NCI-H774 (cell line): ENCODE results near the gene NDUFB1.

ENCODE experiments used
- DNase-seq: peaks from one replicate; lab custom pipeline; 2025; lab: John Stamatoyannopoulos, UW

The NDUFB1 gene

DNA sequence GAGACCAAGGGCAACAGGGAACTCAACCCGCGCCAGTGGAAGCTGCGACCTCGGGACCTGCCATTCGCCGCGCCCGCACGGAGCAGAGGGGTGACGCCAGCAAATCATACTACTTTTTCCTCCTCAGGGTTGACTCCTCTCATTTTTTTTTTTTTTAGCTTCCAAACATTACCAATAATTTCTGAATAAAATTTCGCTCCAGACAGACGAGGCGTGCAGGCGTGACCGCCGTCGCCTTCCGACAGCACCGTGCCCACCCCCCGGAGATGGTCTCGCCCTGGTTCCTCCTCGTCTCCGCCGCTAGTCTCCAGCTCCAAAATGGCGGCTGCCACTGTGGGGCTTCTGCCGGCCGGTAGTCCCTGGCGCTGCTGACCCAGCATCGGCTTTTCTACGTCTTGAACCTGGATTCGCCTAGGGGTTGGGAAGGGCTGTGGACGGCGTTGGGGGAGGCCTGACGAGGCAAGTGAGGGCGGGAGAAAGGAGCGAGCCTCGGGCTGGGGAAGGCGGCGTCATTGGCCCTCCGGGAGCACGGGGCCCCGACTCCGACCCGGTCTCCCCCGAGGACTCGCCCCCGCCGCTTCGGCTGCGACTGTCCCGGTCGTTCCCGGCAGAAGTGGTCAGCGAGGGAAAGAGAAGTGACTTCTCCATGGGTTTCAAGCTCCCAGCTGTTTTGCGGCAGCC, at the start of gene NDUFB1, which contains the start of gene CPSF2:
Gene NDUFB1 (minus strand): TSS at position 37 of the 681 bp plus-strand sequence. CDS start 4,069 bp downstream, outside the sequence.
Gene CPSF2 (plus strand): TSS at position 300 of the 681 bp plus-strand sequence. CDS start 9,016 bp downstream, outside the sequence.
- peak; percentile 78 for DNase-seq

DNA sequence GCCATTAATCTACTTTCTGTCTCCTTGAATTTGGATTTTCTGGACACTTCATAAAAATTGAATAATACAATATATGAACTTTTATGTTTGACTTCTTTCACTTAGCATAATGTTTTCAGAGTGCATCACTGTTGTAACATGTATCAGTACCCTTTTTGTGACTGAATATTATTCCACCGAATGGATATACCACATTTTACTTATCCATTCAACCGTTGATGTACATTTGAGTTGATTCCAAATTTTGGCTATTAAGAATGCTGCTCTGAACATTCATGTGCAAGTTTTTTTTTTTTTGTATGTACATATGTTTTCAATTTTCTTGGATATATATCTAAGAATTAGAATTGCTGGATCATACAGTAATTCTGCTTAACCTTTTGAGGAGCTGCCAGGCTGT, 43.5 kb upstream of the NDUFB1 start:
- no peak for DNase-seq

DNA sequence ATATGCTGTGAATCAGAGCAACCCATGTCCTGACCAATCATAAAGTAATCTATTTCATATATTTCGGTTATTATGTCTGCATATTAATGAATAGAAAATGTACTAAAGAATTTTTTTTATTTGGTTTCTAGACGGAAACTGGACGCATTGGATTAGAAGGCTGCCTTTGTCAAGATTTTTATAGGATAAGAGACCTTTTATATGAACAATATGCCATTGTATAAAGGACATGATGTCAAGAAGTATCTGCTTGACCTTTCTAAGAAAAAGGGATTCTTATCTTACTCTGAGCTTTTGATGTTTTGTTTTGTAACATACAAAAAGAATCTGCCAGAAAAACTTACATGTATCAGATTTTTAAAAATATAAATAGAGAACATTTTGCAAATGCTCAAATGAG, 40.0 kb upstream of the NDUFB1 start:
- no peak for DNase-seq

DNA sequence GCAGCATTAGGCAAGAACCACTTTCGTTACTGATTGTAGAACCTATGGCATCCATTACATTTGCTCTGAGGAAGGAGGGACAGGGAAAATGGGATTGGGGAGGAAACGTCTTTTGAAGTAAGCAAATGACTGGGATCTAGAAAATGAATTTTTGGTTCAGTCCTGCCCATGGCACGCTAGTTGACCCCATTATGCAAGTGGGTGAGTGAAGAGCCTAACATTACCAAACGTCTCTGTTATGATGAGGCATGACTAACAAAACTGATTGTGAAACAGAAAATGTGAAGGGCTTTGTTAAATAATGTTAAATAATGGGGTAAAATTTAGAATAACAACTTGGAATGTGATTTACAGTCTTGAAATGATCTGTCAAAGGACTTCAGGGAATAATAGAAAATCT, 39.1 kb upstream of the NDUFB1 start:
- DNase-seq: no peak

DNA sequence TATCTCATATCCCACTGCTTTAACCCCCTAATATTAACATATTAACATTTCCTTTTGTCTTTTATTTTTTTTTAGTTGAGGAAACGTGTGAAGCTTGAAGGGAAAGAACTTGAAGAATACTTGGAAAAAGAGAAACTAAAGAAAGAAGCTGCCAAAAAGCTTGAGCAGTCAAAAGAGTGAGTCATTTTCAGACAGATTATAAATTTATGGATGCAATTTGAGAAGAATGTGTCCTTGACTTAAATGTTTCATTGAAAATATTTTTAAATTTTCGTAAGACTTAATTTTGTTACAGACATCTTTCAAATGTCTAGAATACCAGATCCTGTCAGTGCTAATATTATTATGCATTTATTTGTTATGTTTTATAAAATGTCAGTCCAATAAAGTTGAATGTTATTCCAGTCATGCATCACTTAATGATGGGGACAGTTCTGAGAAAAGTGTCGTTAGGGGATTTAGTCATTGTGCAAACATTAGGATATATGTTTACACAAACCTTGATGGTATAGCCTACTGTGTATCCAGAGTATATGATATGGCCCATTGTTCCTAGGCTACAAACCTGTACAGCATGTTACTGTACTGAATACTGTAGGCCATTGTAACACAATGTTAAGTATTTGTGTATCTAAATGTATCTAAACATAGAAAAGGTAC, 32.9 kb upstream of the NDUFB1 start:
- no peak for DNase-seq

DNA sequence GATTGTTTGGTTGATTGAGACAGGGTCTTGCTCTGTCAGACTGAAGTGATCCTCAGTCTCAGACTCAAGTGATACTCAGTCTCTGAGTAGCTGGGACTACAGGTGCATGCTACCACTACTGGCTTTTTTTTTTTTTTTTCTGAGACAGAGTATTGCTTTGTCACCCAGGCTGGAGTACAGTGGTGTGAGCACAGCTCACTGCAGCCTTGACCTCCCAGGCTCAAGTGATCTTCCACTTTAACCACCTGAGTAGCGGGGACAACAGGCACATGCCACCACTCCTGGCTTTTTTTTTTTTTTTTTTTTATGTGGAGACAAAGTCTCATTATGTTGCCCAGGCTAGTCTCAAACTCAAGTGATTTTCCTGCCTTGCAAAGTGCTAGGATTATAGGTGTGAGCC, 32.1 kb upstream of the NDUFB1 start:
- DNase-seq: no peak

DNA sequence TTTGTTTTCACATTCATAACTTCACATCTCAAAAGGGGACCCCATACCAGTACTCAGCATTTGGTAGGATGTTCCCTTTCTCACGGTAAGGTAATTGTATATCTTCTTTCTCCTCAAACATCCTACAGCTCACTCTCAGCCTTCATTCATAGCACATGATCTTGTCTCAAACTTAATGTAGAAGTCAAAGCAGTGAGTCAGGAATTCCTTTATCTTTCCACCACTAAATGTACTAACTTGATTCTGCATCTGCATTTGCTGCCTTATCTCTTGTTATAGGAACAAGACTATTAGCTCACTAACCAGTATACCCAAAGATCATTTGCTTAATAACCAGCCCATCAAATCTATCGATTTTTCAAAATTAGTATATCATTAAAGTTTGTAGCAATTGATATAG, 23.2 kb upstream of the NDUFB1 start:
- no peak for DNase-seq

DNA sequence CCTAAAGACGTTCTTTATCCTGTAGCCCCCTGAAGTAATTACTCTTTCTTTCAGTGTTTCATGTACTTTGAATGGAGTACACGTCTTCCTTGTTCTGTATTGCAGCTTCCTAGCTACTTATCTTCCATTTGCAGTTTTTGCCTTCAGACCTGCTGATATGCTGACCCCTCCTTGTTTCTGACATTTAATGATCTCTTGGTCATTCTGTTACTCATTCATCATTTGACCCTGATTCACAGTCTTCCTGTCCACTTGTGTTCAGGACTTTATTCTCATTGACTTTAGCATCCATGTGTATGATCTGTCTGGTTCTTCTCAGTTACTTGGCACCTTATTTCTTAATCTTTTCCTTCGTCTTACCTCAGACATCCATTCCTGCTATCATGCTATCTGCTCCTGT, 22.5 kb upstream of the NDUFB1 start:
- no peak for DNase-seq

DNA sequence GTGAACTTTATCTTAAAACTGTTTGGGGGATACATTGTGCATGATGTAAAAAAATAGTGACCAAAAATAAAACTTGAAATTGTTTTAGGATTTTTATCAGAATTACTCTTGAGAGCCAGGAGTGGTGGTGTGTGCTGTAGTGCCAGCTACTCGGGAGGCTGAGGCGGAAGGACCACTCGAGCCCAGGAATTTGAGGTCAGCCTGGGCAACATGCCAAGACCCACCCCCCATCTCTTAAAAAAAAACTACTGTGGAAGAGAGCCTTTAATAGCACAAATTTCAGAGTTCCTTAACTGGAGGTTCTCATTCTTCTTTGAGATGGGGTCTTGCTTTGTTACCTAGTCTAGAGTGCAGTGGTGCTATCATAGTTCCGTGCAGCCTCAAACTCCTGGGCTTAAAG, 21.8 kb upstream of the NDUFB1 start:
- no peak for DNase-seq

DNA sequence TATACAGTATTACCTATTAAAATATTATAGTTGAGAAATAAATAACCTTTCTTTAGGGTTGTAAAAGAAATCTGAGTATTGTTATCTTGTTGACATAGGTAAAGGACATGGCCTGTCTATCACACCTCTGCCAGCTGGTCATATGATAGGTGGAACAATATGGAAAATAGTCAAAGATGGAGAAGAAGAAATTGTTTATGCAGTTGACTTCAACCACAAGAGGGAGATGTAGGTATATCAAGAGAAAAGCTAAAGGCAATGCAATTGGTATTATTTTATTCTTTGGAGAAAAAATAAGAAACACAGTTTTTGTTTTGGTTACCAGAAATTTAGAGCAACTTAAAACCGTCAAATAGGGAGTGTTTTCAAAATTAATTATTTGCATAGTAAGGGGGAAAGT, 13.8 kb upstream of the NDUFB1 start:
- peak; percentile 2 for DNase-seq

DNA sequence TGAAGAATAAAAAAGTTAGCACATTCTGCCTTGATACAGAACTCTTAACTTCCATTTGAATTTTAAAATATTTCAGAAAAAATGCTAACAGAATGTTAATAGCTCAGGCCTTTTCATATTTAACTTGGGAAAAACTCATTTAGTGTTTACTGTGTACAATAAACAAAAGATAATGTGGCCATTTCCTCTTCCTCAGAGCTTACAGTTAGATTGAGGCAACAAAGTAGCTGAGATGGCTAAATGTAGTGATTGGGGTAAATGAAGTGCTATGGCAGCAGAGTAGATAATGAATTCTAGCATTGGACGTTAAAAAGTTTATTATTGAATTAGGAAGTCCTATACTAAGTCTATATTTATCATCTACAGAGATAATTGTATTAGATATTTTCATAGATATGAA, 12.9 kb upstream of the NDUFB1 start:
- no peak for DNase-seq

DNA sequence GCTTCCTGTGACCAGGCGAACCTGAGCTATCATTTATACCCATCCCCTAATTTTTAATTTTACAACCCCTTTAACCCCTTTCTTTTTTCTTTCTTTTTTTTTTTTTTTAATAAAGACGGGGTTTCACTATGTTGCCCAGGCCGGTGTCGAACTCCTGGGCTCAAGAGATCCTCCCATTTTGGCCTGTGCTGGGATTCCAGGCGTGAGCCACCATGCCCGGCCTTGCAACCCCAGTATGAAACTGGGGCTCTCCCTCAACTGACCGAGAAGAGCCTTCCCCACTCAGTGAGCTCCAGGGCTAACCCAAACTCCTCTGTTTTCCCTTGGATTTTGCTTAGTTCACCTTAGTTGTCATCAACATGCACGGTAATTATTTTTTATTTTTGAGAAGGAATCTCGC, 1.3 kb upstream of the NDUFB1 start:
- DNase-seq: no peak

DNA sequence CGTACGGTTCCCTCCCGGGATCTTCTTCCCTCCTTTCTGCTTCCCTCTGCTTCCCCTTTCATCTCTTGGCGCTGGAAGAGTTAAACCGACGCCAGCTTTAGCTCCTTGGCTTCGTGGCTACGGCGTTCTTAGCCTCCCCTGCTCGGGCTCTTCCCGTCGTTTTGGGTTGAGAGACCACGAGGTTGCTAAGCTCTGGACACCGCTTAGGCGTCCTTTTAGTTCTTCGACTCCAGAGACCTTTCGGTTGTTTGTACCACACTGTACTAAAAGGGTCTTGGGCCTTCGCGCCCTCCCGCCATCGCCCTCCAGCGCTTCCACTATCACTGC, 808 bp upstream of the NDUFB1 start:
- DNase-seq: peak; percentile 26

DNA sequence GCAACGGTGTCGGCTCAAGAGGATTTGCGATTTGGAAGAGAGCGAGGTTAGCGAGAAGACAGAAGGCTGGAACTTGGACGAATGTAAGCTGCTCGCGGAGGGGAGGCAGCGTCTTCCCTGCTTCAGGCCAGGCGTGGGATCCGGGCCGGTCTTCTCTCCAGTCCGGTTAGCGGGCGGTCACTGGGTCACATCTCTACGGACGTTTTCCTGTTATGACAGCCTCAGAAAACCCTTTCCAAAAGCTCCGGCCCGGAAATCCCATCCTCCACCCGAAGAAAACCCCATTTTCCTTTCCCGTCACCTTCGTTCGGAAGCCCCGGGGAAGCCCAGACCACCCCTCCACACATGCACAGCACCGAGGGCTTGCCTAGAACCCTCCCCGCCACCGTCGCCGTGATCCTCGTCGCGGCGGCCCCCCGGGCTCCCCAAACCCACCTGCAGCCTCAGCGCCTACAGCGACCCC, 268 bp downstream of the NDUFB1 start:
- DNase-seq: no peak

DNA sequence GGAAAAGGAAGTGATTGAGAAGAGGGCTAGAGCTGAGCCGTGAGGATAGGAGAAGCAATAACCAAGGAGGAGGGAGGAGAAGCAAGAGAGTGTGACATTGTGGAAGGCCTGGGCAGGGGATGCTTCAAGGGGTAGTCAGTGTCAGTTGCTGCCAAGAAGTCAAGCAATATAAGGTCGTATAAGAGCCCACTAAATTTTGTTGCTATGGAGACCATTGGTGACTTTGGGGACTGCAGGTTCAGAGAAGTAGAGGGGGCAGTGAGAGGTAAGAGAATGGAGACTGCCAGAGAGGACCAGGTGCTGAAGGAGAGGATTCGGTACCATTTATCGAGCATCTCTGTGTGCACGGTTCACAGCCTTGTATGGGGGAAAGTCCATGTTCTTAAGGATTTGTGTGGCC, 12.0 kb downstream of the NDUFB1 start:
- DNase-seq: no peak

DNA sequence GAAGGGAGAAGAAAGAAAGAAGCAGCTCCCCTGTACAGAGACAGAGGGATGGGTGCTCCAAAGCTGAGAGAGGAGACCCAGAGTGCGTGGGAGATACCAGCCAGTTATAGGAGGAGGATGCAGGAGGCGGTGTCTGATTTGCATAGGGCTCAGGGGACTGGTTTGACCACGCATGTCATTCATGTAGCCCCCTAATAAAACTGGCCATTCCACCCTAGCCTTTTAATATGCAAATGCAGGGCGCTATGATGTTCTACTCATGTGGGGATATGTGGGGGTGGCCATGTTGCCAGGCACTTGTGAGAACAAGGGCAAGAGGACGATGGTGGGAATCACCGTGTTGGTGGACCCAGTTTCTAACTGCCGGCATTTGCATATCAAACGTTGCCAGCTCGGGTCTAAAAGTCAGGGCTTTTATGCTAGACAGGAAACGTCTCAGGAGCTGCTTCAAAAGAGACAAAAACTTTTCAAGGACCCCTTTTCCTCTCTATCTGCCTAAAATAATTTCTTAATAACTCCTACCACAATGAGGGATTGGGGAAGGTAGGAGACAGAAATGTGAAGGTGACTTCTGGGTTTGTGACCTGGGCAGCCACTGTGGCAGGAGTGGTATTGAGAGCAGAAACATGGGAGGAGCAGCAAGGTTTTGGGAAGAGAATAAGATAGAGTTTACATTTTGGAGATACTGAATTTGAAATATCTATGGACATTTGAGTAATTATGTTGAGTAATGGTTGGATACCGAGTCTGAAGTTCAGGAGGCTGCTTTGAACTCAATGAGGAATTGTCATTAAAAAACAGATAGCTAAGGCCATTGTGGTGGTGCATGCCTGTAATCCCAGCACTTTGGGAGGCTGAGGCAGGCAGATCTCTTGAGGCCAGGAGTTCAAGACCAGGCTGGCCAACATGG, 12.9 kb downstream of the NDUFB1 start:
- DNase-seq: no peak

DNA sequence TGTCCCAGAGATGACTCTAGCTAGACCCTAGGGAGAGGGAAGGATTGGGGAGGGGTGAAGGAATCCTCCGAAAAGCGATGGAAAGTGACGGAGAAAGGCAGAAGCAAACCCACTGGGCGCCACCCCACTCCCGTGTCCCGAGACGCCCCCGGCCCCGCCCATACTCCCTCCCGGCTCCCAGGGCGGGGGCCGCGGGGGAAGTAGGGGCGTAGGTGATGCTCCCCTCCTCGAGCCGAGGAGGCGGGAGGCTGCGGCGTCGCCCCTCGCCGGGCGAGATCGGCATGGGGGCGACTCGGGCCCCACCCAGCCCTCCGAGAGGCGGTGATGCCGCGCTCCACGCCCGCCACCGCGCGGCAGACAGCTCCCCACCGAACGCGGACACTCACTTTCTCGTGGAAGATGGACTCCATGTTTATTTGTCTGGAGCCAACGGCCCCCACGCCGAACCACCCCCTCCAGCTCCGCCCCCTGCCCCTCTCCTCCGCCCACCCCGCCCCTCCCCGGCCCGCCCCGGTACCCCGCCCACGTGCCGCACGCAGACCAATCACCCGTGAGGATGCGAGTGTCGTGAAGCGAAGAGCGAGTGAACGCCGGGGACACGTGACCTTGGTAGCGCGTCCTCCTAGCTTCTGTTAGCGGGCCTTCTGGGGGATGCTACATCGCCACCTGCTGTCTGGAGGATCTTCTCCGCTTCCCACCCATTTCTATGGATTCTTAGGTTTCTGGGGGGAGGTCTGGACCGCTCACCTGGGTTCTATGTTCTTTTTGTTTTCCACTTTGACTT, 15.2 kb downstream of the NDUFB1 start, which contains the start of gene ATXN3:
Gene ATXN3 (minus strand): TSS at position 440 of the 784 bp plus-strand sequence. CDS start 30 bp downstream, at position 410.
- DNase-seq: peak; percentile 98

DNA sequence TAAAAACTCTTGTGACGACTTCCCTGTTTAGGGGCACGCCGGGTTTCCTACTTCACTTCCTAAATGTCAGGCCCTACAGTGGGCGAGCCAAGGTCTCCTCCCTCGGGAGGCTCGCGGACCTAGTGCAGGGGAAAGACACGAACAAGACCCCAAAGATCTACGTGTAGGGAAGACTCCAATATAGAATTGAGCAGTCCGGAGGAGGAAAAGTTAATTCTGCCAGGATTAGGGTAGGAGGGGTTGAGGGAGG, 15.7 kb downstream of the NDUFB1 start:
- DNase-seq: no peak

DNA sequence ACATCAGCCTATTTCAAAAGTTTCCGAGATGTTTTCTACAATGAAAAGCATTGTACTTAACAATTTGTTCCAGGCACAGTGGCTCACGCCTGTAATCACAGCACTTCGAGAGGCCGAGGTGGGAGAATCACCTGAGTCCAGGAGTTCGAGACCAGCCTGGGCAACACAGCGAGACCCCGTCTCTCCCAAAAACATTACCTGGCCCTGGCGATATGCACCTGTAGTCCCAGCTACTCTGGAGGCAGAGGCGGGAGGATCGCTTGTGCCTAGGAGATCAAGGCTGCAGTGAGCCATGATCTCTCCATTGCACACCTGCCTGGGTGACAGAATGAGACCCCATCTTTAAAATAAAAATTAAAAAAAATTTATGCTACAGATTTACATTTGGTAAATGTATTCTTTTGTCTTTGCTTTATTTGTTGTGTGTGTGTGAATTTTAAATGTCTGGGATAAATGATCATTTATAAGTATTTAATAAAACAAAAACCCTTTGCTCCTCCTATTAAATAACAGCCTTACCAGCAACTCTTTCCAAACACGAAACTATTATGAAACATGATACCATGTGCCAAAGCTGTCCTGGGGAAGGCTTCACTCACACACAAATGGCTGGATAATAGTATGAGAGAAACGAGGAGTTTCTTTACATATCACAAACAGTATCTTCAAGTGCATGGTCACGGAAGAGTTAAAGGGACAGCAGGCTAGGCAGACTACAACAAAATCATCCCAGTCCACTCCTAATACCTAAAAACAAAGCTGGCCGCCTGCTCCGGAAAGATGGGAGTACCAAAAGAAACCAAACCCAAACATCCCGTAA, 16.2 kb downstream of the NDUFB1 start:
- DNase-seq: no peak

DNA sequence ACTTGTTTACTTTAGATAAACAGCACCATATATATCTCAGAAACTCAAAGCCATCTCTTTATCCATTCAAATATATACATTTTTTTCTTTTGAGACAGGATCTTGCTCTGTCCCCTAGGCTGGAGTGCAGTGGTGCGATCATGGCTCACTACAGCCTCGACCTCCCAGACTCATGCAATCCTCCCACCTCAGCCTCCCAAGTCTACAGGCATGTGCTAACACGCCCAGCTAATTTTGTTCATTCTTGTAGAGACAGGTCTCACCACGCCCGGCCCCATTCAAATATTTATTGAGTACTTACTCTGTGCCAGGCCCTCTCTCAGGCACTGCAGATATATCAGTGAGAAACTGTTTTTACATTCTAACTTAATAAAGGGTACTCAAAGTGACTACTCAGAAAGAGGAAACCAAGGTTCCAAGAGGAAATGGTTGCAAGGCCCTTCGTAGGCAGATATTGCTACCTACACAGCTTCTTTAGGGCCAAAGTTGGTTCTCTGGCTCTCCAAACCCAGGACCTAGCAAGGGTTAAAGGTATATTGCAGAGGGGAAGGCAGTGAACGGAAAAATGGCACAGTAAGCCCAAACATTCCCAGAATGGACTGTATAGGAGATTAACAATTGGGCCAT, 18.0 kb downstream of the NDUFB1 start:
- DNase-seq: no peak

DNA sequence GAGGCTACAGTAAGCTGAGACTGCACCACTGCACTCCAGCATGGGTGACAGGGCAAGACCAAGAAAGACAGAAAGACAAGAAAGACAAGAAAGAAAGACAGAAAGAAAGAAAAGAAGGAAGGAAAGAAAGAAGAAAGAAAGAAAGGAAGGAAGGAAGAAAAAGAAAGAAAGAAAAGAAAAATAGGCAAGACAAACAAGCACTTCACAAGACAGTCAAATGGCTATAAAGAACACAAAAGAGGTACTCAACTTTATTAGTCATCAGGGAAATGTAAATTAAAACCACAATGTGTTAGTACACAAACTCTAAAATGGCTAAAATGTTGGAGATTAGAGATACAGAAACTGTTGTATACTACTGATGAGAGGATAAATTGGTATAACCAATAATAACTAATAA, 21.7 kb downstream of the NDUFB1 start:
- DNase-seq: no peak
